ENCODE data around the gene NRCAM. TPM values are rescaled to one million over a fixed set of nuclear protein-coding genes. Genes with fewer than 3 reads are reported as not detected.

Gene NRCAM
- polyA plus RNA-seq, 3 donors, result not detected

- H3K79me2 ChIP-seq (ENCODE audit: insufficient read depth, low read length), result no peaks in the 10 kb centered on the region
- no peak overlapping the region for H3K4me3 ChIP-seq (replicated peaks in 1 of 3; ENCODE audit: low read depth in 2 of 3, low read length in 3 of 3)
- H3K27me3 ChIP-seq (ENCODE audit: control insufficient read depth in 2 of 2, insufficient read depth in 2 of 2, low read length in 2 of 2), result no peaks in the 10 kb centered on the region
- no peaks in the 10 kb centered on the region for H3K9me3 ChIP-seq (replicated peaks in 1 of 2; ENCODE audit: control insufficient read depth in 1 of 2, insufficient read depth in 1 of 2, low read length in 2 of 2)
- H3K4me1 Mint-ChIP-seq, result no peaks in the 10 kb centered on the region
- no peak overlapping the region for H3K4me2 ChIP-seq (replicated peaks; ENCODE audit: extremely low read depth, low read length, poor library complexity, severe bottlenecking)
- TF ChIP-seq CTCF (IDR thresholded peaks at IDR 0.05), result no peak
- H3K4me3 Mint-ChIP-seq, result no peak overlapping the region
- H3K9me3 Mint-ChIP-seq, result peaks cover 0 to 6% (median 3%) of the 10 kb centered on the region in 7 donors
- no peak overlapping the region for H3K9ac ChIP-seq (ENCODE audit: insufficient read depth, low read length, poor library complexity, severe bottlenecking)
- H3K27ac Mint-ChIP-seq, result no peak overlapping the region
- H4K20me1 ChIP-seq (ENCODE audit: insufficient read depth, low read length), result no peaks in the 10 kb centered on the region
- H3K27ac ChIP-seq (ENCODE audit: low read depth in 1 of 2, low read length in 2 of 2), result no peak overlapping the region
- H3K36me3 ChIP-seq (replicated peaks in 1 of 2; ENCODE audit: control insufficient read depth in 1 of 2, insufficient read depth in 2 of 2, low read length in 2 of 2), result no peaks in the 10 kb centered on the region
- no peaks in the 10 kb centered on the region for H3K36me3 Mint-ChIP-seq
- WGBS (ENCODE audit: insufficient coverage), result no CpG with 5 or more reads among the region's 2 CpGs
- intact Hi-C loops (cut with micrococcal nuclease), result no loop called here
- H3K27me3 Mint-ChIP-seq (ENCODE audit: low read depth in 3 of 3), result peaks cover 0 to 3% (median 2%) of the 10 kb centered on the region in 3 donors
- no peak overlapping the region for H2AFZ ChIP-seq (ENCODE audit: insufficient read depth, low read depth, low read length, poor library complexity, severe bottlenecking)
- H3K4me1 ChIP-seq (ENCODE audit: control insufficient read depth in 1 of 2, insufficient read depth in 2 of 2, low read length in 2 of 2), result no peaks in the 10 kb centered on the region
- DNase-seq, result no peak
Observed at GRCh38 chr7:108370616-108371015, 85.6 kb downstream of the NRCAM start.

- no peaks in the 10 kb centered on the region for H3K4me1 Mint-ChIP-seq
- Histone ChIP-seq H3K27ac (ENCODE audit: low read depth in 1 of 2, low read length in 2 of 2) (no peak overlapping the region), H3K27me3 (ENCODE audit: control insufficient read depth in 2 of 2, insufficient read depth in 2 of 2, low read length in 2 of 2) (no peaks in the 10 kb centered on the region), H3K9me3 (replicated peaks in 1 of 2; ENCODE audit: control insufficient read depth in 1 of 2, insufficient read depth in 1 of 2, low read length in 2 of 2) (no peaks in the 10 kb centered on the region), H3K4me3 (replicated peaks in 1 of 3; ENCODE audit: low read depth in 2 of 3, low read length in 3 of 3) (no peak overlapping the region), H3K4me2 (replicated peaks; ENCODE audit: extremely low read depth, low read length, poor library complexity, severe bottlenecking) (no peak overlapping the region), H4K20me1 (ENCODE audit: insufficient read depth, low read length) (no peaks in the 10 kb centered on the region), H3K9ac (ENCODE audit: insufficient read depth, low read length, poor library complexity, severe bottlenecking) (no peak overlapping the region), H3K36me3 (replicated peaks in 1 of 2; ENCODE audit: control insufficient read depth in 1 of 2, insufficient read depth in 2 of 2, low read length in 2 of 2) (no peaks in the 10 kb centered on the region), H3K79me2 (ENCODE audit: insufficient read depth, low read length) (no peaks in the 10 kb centered on the region), H2AFZ (ENCODE audit: insufficient read depth, low read depth, low read length, poor library complexity, severe bottlenecking) (no peak overlapping the region), H3K4me1 (ENCODE audit: control insufficient read depth in 1 of 2, insufficient read depth in 2 of 2, low read length in 2 of 2) (no peaks in the 10 kb centered on the region)
- DNase-seq, result no peak
- 88% methylated on average over 1 of the region's 5 CpGs for WGBS (ENCODE audit: insufficient coverage)
- no peaks in the 10 kb centered on the region for H3K36me3 Mint-ChIP-seq
- peaks cover 0 to 2% (median 2%) of the 10 kb centered on the region in 3 donors for H3K27me3 Mint-ChIP-seq (ENCODE audit: low read depth in 3 of 3)
- no peak for TF ChIP-seq CTCF (IDR thresholded peaks at IDR 0.05)
- H3K4me3 Mint-ChIP-seq, result no peak overlapping the region
- H3K27ac Mint-ChIP-seq, result no peak overlapping the region
- intact Hi-C loops (cut with micrococcal nuclease), result no loop called here
- peaks cover 0 to 6% (median 3%) of the 10 kb centered on the region in 7 donors for H3K9me3 Mint-ChIP-seq
Observed at GRCh38 chr7:108368466-108368865, 87.8 kb downstream of the NRCAM start.

Data from CD14-positive monocyte (primary cell).